Heart left ventricle (tissue), 16 donors: Measurements from ENCODE around the gene VARS1. TPM values are rescaled to one million over a fixed set of nuclear protein-coding genes. Genes with fewer than 3 reads are reported as not detected.

ENCODE experiments used
- ATAC-seq, 4 donors: fragments of 200-7000 bp; cut with Tn5 transposase; one replicate each; pipeline ENCODE4 v1.9.1; 2020 to 2022; ENCODE audit warnings: moderate library complexity in 4 of 4, mild to moderate bottlenecking in 3 of 4, moderate number of reproducible peaks in 1 of 4
- DNase-seq, 5 donors: peaks; one replicate each; pipeline ENCODE4 v3.0.0-alpha.2; 2020
- H3K27ac ChIP-seq, 12 donors: fragments of 200-600 bp; sonication (generic) in 4 of 12; one replicate each; pipeline versions ENCODE4 v1.5.0 to v1.8.0; 2016 to 2022; ENCODE audit warnings: mild to moderate bottlenecking in 2 of 12
- H3K27me3 ChIP-seq, 9 donors: fragments of 200-600 bp; sonication (generic) in 2 of 9; one replicate each; pipeline versions ENCODE4 v1.5.1 to v1.8.0; 2016 to 2022; ENCODE audit warnings: mild to moderate bottlenecking in 3 of 9
- H3K36me3 ChIP-seq, 9 donors: fragments of 200-600 bp; sonication (generic) in 2 of 9; one replicate each; pipeline versions ENCODE4 v1.5.0 to v1.8.0; 2018 to 2022; ENCODE audit warnings: mild to moderate bottlenecking in 2 of 9
- H3K4me1 ChIP-seq, 12 donors: fragments of 200-600 bp; sonication (generic) in 4 of 12; one replicate each; pipeline versions ENCODE4 v1.5.0 to v1.8.0; 2016 to 2022; ENCODE audit warnings: mild to moderate bottlenecking in 3 of 12
- H3K4me3 ChIP-seq, 12 donors: fragments of 200-600 bp; sonication (generic) in 4 of 12; one replicate each; pipeline versions ENCODE4 v1.5.0 to v1.8.0; 2017 to 2022; ENCODE audit warnings: mild to moderate bottlenecking in 9 of 12, moderate library complexity in 4 of 12
- H3K9me3 ChIP-seq, 12 donors: fragments of 200-600 bp; sonication (generic) in 4 of 12; one replicate each; pipeline versions ENCODE4 v1.5.0 to v1.8.0; 2016 to 2022; ENCODE audit warnings: mild to moderate bottlenecking in 1 of 12
- POLR2A ChIP-seq, 2 donors: fragments of 450-650 bp; IDR thresholded peaks; one replicate each; pipeline ENCODE4 v1.6.1; 2017; ENCODE audit warnings: antibody characterized with exemption in 2 of 2, mild to moderate bottlenecking in 2 of 2, moderate library complexity in 2 of 2
- WGBS, 4 donors: extraction: QIAGEN DNeasy Blood & Tissue Kit in 2 of 4; methylation state at CpG; one replicate each; pipeline versions ENCODE4 v1.1.5 to v1.1.7; 2013 to 2018; 5-methylcytosine and 5-hydroxymethylcytosine counted together
- intact Hi-C, 10 donors: fragments of 100-400 bp; cut with DNase I; formaldehyde crosslinking; loops; one replicate each; pipeline versions ENCODE4 v1.11.1 to v1.14.2; 2022
- polyA plus RNA-seq, 2 donors: library from polyadenylated mRNA; stranded (reverse); fragments of 200-250 nt; gene quantifications; one replicate each; pipeline ENCODE4 v1.2.3, GENCODE V29; 2013
- total RNA-seq, 9 donors: library from RNA; depleted of rRNA in 2 of 9; stranded (reverse); fragments of >200 nt in 2 of 9; fragmentation: NEBNext Ultra II Directional in 3 of 9; extraction: Animal tissue kit (Norgen Biotek cat#: 25700) in 3 of 9; gene quantifications; one replicate each; pipeline versions ENCODE4 v1.1.0 to v1.2.4, GENCODE V29; 2016 to 2023
- TF ChIP-seq, protein P1 (sequence below), 12 donors: fragments of 200-600 bp; sonication (generic) in 4 of 12; IDR thresholded peaks; one replicate each; pipeline versions ENCODE4 v1.5.0 to v1.8.0; 2018 to 2022; ENCODE audit warnings: antibody characterized with exemption in 12 of 12, mild to moderate bottlenecking in 5 of 12
- donor health status: ischemic (EF 13 %, LVEDD 7.1; RV severe dilation, severe dysfunction).
- donor health status: healthy with polysubstance abuse.
- donor health status: DM: no; HTN: yes; CAD: no.
- donor health status: DM: no; HTN: no; CAD: no.
- donor health status: ischemic (EF 25% LVEDD 6.9; RV normal size, moderate dysfunction).
- donor health status: ischemic (EF 25% LVEDD 5.7; RV mildly dilated, moderate dysfunction).
- donor health status: healthy.
- donor health status: DM: yes; HTN: yes; CAD: no.
- donor health status: ischemic (EF 35%, LVEDD 5.7; RV mildly dilated, moderate dysfunction).
- donor health status: nonischemic (EF 11% LVEDD 7.7; RV severe dilation, severe dysfunction).
- donor health status: DM: yes; HTN: yes; CAD: no.
- donor health status: PGD.
- donor health status: ischemic (EF 29% LVEDD 5.4; RV normal size, mild dysfunction).
- donor health status: nonischemic (EF 23%, LVEDD 6.1; RV moderate dilation, normal function).

VARS1 gene
- total and polyA plus RNA-seq, 11 donors: 18.6 to 61.8 (median 26.1) TPM

DNA sequence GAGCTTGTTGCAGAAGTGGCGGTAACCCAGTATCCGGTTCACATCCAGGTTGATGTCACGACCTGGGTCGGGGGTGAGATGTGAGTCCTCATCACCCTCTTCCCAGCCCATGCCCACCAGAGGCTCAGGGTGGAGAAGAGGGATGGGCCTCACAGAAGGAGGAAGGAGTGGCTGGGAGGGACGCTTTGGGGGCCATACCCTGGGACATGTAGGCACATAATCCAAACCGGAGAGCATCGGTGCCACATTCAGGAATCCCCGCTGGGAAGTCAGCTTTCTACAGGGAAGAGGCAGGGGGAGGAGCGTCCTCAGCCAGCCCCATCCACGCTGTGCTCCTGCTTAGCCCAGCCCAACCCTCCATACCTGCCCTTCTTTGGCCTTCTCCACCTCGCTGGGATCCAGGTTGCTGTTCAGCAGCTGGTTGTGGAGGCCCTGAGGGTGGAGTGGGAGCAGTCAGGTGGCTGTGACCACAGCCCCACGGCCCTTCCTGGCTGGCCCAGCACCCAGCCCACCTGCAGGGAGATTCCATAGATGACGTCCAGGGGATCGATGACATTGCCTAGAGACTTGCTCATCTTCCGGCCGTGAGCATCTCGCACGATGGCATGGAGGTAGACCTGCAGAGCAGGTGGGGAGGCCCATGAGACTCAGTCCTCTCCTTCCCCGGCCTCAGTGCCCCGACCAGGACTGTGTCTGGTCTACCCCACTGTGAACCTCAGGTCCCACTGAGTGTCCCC, 14.9 kb downstream of the VARS1 start:
- ATAC-seq (no peak), DNase-seq (no peak)
- Histone ChIP-seq H3K36me3 (peaks cover 0 to 77% (median 69%) of the 10 kb centered on the region in 9 donors), H3K4me3 (no peak overlapping the region), H3K9me3 (no peaks in the 10 kb centered on the region), H3K27ac (no peak overlapping the region), H3K4me1 (peaks cover 0 to 20% (median 12%) of the 10 kb centered on the region in 12 donors), H3K27me3 (no peaks in the 10 kb centered on the region)
- intact Hi-C loops: no loop called here
- TF ChIP-seq, protein P1, sequence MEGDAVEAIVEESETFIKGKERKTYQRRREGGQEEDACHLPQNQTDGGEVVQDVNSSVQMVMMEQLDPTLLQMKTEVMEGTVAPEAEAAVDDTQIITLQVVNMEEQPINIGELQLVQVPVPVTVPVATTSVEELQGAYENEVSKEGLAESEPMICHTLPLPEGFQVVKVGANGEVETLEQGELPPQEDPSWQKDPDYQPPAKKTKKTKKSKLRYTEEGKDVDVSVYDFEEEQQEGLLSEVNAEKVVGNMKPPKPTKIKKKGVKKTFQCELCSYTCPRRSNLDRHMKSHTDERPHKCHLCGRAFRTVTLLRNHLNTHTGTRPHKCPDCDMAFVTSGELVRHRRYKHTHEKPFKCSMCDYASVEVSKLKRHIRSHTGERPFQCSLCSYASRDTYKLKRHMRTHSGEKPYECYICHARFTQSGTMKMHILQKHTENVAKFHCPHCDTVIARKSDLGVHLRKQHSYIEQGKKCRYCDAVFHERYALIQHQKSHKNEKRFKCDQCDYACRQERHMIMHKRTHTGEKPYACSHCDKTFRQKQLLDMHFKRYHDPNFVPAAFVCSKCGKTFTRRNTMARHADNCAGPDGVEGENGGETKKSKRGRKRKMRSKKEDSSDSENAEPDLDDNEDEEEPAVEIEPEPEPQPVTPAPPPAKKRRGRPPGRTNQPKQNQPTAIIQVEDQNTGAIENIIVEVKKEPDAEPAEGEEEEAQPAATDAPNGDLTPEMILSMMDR (IDR thresholded peaks at IDR 0.05): no peak
- no peak for TF ChIP-seq POLR2A (IDR thresholded peaks at IDR 0.05)
- 88 to 93% (median 91%) methylated on average over 15 to 20 of the region's 20 CpGs for WGBS, 4 donors

DNA sequence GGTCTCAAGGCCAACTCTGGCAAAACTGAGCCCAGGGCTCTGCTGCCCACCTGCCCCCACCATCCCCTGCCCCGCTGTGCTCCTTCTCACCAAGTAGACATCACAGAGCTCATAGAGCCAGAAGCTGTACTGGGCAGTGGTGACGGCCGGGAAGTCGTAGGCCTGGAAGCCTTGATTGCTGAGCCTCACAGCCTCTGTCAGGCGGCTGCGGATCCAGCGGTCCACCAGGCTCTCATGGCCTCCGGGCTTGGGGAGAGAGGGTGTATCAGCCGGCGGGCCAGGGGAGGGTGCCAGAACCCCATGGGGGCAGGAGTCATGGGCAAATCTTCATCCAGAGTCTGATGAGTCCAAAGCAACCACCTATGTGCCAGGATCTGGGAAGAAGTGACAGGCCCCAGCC, 15.6 kb downstream of the VARS1 start:
- Histone ChIP-seq H3K27ac (no peak overlapping the region), H3K4me1 (peaks cover 0 to 20% (median 12%) of the 10 kb centered on the region in 12 donors), H3K36me3 (peaks cover 0 to 70% (median 62%) of the 10 kb centered on the region in 9 donors), H3K27me3 (no peaks in the 10 kb centered on the region), H3K9me3 (no peaks in the 10 kb centered on the region), H3K4me3 (no peak overlapping the region)
- intact Hi-C loops: loop anchor here in 3 of 10 donors (5.0 to 10.0 kb wide), 3 partner anchors 38 to 98 kb away; partner anchors contain the start of genes LY6G5C (in 1 of the 3) and MSH5 (in 1 of the 3)
- WGBS, 4 donors: 93 to 97% (median 94%) methylated on average over 9 to 10 of the region's 10 CpGs
- ATAC-seq (no peak), DNase-seq (no peak)
- no peak for TF ChIP-seq POLR2A (IDR thresholded peaks at IDR 0.05)
- TF ChIP-seq, protein P1 (IDR thresholded peaks at IDR 0.05): no peak

DNA sequence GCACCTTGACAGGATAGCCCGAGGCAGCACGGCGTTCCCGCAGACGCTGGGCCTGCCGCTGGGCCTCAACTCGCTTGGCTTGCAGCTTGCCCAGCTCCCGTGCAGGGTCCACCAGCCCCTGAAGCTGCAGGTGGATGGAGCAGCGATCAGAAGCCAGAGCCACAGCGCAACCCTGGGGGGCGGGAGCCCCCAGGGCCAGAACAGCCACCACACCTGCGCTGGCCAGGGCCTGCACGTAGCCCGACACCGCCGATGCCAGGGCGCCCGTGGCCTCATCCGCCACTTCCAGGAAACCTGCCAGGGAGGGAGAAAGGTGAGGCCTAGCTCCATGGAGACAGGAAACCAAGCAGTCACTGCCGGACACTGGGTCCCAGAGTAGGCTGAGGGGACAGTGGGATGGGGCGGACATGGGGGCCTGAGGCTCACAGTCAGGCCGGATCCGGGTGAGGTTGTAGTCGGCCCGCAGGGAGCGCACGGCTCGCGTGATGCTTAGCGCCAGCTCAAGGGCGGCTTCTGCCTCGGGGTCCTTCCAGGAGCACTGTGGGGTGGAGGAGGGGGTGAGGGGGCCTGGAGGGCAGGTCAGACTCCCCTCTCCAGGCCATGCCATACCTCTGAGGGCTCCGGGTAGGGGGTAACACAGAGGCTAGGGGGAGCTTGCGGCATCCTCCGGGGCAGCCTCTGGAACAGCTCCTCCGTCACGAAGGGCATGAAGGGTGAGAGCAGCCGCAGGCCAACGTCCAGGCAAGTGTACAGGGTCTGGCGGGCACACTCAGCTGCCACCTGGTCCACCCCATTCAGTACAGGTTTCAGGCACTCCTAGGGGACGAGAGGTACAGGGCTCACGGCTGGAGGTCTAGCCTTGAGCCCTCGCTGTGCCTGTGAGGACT, 16.3 kb downstream of the VARS1 start:
- Histone ChIP-seq H3K4me3 (no peak overlapping the region), H3K4me1 (peaks cover 0 to 20% (median 12%) of the 10 kb centered on the region in 12 donors), H3K36me3 (peaks cover 0 to 63% (median 55%) of the 10 kb centered on the region in 9 donors), H3K27me3 (no peaks in the 10 kb centered on the region), H3K9me3 (no peaks in the 10 kb centered on the region), H3K27ac (no peak overlapping the region)
- intact Hi-C loops: loop anchor here in 3 of 10 donors (5.0 to 10.0 kb wide), 3 partner anchors 37 to 97 kb away; partner anchors contain the start of genes LY6G5C (in 1 of the 3) and MSH5 (in 1 of the 3)
- DNase-seq (no peak), ATAC-seq (no peak)
- TF ChIP-seq, protein P1 (IDR thresholded peaks at IDR 0.05): no peak
- TF ChIP-seq POLR2A (IDR thresholded peaks at IDR 0.05): no peak
- WGBS, 4 donors: 92 to 94% (median 94%) methylated on average over 20 to 43 of the region's 43 CpGs
